NOMO-1 (cell line): Measurements from ENCODE around the gene DUOXA2.
"Not testable (repeated sequence)": the region's sequence is repeated elsewhere in the genome, so short reads cannot be mapped to it uniquely, and the experiment has no call there.

ENCODE experiments used
- DNase-seq, 2 experiments: peaks; one replicate each; lab custom pipeline; 2025; ENCODE audit not compliant: unreplicated experiment in 2 of 2; lab: John Stamatoyannopoulos, UW

DUOXA2 gene

DNA sequence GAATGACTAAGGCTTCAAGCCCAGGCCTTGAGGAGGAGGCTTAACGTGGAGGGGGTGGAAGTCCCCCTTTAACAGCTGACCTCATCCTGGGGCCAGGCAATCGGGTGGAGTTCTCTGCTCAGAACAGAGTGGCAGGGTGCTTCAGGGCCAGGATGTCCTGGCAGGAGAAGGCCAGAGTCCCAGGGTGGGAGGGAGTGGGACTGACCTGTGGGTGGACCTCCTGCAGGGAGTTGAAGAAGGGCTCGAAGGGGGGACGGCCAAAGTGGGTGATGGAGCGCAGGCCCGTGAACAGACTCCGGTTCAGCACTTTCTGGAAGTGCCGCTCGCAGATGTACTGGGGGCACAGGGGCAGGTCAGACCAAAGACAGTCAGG, 19.8 kb upstream of the DUOXA2 start:
- DNase-seq, result no peak

GRCh38 chr15:45095661-45096060, 18.5 kb upstream of the DUOXA2 start:
- DNase-seq, result no peak

DNA sequence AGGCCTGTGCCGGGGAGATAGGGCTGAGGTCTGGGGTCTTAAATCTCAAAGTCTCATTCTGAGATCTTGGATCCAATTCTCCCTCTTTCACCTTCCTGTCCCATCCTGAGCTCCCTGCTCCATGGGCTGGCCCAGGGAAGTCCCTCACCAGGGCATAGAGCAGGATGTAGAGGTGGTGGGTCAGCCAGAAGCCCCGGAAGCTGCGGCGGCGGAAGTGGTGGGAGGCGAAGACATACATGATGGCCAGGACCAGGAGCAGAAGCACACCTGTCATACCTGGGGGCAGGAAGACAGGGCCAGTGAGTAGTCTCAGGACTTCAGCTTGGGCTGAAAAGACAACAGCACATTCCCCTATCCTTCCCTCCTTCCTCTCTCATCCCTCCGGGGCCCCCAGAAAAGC, 16.7 kb upstream of the DUOXA2 start:
- DNase-seq, result no peak

GRCh38 chr15:45099549-45100165, 14.5 kb upstream of the DUOXA2 start:
- no peak for DNase-seq

GRCh38 chr15:45100884-45101625, 13.1 kb upstream of the DUOXA2 start:
- no peak for DNase-seq

DNA sequence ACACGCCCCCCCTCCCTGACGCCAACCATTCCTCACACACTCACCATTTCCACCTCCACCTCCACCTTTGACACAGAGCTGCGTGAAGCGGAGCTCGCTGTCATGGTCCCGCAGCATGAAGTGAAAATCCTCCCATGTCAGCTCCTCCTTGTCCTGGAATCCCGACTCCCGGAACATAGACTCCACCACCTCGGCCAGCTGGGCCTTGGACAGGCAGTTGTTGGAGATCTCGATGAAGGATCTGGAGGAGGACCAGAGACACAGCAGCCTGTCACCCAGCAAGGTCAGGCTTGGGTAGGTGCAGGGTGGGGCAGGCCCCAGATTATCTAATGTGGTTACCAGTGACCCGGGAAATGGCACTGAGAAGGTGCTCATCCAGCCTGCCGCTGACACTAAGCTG, 12.4 kb upstream of the DUOXA2 start:
- DNase-seq, result no peak

- no peak for DNase-seq
Measured at GRCh38 chr15:45102226-45102625, 11.9 kb upstream of the DUOXA2 start.

- DNase-seq, result not testable (repeated sequence)
Measured at GRCh38 chr15:45104170-45104569, 10.0 kb upstream of the DUOXA2 start.

DNA sequence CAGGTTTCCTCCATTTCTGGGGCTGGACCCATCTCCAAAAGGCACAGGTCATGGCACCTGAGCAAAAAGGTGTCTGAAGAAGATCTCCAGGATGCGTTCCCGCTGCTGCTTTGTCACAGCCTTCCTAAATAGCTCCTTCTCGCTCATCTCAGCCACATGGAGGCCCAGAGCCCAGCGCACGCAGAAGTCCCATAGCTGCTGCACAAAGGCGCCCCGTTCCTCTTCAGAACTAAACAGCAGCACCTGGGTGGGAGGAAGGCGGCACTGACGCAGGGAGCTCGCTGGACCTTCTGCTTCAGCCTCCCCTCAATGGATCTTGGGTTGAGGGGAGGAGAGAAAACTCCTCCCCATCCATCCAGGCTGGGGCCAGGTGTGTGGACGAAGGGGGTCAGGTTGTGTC, 8.5 kb upstream of the DUOXA2 start:
- no peak for DNase-seq

GRCh38 chr15:45106002-45106790, 7.9 kb upstream of the DUOXA2 start:
- DNase-seq, result no peak

DNA sequence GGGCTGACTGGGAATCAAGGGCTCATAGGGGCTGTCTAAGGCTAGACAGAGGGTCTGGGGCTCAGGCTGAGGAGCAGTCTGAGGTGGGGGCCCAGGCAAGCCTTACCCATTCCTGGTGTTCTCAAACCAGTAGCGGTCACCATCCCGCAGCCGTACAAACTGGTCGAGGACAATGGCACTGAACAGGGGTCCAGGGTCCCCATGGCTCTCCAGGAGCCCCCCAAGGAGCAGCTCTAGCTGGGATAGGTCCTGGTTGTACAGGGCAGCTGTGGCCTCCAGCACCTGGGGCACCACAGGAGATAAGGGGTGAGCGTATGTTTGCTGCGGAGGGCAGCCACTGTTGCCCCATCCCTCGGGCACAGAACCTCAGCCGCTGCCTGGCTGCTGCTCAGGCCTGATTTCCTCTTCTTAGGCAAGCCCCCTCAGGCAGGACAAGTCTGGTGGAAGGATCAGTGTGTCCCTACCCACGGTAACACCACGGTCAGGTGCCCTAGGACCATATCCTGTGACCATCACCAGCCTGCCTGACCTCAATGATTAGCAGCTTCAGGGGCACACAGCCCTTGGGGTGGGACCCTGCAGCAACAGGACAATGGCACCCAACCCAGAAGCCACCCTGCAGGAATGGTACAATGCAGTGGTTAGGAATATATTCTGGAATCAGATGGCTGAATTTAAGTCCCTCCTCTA, 6.0 kb upstream of the DUOXA2 start:
- no peak for DNase-seq

GRCh38 chr15:45110256-45110820, 3.8 kb upstream of the DUOXA2 start:
- no peak for DNase-seq

- no peak for DNase-seq
Measured at GRCh38 chr15:45111390-45112142, 2.6 kb upstream of the DUOXA2 start.

- no peak for DNase-seq
Measured at GRCh38 chr15:45112143-45112590, 2.0 kb upstream of the DUOXA2 start.

DNA sequence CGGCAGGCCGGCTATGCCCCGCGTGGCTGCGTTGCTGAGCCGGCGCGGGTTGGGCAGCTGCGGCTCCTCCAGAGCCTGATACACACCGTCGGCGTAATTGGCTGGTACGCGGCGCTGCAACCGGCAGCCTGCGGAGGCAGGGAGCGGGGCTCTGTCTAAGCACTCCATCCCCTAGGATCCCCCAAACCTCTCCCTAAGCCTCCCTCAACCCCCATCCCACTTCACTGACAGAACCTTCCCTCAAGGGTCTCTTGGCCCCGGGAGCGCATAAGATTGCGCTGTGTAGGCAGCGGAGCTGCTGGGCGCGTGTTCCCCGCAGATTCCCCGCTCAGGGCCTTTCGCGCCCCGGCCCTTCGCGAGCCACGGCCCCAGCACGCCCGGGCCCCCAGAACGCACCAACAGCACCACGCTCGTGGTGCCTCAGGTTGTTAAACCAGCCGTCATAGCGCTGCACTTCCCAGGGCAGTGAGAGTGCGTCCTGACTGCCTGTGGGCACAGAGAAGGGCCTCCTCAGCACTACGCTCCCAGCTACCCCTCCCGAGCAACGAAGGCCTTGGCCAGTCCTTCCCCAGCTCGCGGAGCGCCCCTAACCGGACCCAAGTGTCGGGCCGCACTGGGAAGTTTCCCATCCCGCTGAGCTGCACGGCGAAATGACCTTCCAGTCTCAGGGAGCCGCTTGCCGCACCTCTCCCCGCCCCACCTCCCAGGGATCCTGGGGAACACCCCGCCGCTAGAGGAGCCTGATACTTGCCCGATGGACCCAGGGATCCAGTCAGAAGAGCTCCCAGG, 1.3 kb upstream of the DUOXA2 start:
- no peak for DNase-seq

DNA sequence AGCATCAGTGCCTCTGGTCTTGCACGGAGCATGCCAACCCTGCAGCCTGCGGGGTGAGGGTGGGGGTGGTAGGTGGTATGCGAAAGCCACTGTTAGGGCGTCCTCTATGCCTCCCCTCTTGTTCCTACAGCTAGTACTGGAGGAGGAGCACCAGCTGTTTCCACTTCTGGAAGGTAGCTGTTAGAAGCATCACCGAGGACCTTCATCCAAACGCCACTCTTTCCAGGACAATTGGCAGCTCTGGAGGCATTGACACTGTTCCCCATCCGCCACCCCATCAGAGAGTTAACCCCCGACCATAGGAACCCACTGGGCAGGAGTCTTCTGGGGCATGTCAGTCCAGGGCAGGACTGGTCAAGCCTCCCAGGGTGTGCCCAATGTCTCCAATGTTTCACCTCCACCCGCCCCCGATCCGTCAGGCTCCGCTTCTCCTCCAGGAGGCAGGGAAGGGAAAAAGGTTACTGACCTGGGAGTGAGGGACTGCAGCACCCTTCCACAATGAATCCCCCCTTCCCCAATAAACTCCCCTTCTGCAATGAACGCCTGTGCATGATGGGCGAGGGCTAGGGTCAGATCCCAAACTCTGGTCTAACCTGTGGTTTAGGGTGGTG, 641 bp upstream of the DUOXA2 start:
- no peak for DNase-seq

- no peak for DNase-seq
Measured at GRCh38 chr15:45114751-45115085, 592 bp downstream of the DUOXA2 start.

DNA sequence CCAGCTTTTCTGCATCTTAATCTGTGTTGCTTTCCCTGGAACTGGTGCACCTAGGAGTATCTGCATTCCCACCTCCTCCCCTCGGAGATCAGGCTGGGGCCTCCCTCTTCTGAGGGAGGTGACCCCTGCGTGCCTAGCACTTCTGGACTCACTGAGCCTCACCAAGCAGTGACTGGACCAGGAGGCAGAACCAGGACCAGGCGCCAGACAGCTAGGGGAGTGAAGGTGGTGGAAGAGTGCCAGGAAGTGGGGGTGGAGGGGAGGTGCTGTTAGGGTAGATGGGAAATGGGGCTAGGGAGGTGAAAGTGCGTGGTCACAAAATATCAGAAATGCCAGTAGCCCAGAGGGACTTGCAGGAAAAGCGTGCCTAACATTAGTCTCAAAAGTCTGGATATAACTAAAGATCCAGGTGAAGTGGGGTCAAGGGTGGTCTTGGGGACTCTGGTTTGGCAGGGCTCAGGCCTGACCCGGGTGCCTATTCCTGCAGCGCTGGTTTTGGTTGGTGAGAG, 1.2 kb downstream of the DUOXA2 start:
- no peak for DNase-seq

- DNase-seq, result no peak
Measured at GRCh38 chr15:45116006-45116481, 1.9 kb downstream of the DUOXA2 start.
